Activated CD4-positive, CD25-positive, alpha-beta regulatory T cell treated with anti-CD3 and anti-CD28 coated beads, Interleukin-2, amount 50 U/mL, for 72 hours (primary cell): ENCODE results near the gene FRK.
"Not testable (repeated sequence)": the region's sequence is repeated elsewhere in the genome, so short reads cannot be mapped to it uniquely, and the experiment has no call there.

Experiments used
- DNase-seq: peaks from one replicate; pipeline ENCODE4 v3.0.0; 2021

FRK gene

DNA sequence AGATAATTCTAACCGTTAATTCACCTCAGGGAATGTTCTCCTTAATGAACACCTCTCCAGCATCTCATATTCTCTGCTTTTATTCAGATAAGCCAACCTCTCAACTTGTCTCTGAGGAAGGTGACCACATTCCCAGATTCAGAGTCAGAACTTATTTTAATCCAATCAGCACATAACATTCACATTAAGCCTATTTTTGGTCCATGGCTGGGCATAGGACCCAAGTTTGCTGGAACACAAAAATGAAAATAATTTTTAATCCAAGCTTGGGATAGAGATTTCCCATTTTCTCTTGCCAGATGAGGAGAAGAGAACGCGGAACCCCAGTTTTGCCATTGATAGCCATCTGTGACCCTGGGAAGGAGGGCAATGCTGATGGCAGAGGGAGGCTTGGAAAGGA is 126.5 kb downstream of the FRK start:
- no peak for DNase-seq

DNA sequence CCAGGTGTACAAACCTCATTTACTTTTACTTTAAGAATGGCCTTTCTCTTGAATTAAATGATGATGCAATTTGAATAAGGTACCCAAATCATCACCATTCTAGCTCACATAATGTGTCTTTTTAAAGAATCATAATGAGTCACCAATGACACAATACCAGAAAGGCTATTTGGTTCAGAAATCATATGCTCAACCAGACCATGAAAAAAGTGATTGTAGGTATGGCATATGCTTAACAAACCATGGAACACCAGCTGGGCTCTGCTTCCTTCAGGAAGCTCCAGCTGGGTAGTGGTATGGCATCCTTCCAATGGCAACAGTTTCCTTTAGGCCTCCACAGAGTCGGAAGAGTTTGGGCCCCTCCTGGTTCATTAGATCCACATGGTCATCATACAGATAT is 128.2 kb downstream of the FRK start:
- DNase-seq = no peak

DNA sequence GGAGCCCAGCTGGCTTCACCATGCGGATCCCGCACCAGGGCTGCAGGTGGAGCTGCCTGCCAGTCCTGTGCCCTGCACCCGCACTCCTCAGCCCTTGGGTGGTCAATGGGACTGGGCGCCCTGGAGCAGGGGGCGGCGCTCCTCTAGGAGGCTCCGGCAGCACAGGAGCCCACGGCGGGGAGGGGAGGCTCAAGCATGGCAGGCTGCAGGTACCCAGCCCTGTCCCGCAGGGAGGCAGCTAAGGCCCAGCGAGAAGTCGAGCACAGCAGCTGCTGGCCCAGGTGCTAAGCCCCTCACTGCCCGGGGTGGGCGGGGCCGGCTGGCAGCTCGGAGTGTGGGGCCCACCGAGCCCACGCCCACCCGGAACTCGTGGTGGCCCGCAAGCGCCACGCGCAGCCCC is 132.7 kb downstream of the FRK start:
- DNase-seq = not testable (repeated sequence)

DNA sequence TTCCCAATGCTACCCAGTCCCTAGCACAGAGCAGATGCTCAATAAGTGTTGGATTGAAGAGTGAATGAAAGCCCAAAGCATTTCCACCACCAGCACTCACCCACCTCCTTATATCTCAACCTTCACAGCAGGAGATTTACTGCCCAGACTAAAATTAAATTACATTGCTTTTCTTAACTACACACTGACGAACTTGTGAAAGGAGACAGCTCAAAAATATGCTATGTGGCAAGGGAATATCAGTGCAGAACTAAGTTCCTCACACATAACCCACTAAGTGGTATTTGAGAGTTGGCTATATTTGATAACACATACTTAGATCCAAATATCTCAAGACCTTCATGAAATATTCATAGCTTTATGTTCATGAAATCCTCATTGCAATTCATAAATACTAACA is 137.7 kb downstream of the FRK start:
- no peak for DNase-seq

DNA sequence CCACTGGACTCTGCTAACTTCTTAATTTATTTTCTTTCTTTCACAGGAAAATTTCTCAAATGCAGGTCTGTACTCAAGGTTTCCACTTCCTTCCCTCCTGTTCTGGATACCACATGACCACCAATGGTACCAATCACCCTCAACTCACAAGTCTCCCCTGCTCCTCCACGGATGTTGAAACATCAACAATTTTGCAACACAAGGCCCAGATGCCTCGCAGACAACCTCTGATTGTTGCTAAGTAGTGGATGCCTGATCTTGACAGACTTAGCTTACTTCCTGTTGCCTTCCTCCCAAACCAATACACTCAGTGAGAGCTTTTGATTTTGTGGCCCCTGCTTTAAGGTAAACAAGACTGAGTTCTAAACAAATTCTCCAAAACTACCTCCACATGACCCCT is 146.6 kb downstream of the FRK start:
- DNase-seq = no peak

DNA sequence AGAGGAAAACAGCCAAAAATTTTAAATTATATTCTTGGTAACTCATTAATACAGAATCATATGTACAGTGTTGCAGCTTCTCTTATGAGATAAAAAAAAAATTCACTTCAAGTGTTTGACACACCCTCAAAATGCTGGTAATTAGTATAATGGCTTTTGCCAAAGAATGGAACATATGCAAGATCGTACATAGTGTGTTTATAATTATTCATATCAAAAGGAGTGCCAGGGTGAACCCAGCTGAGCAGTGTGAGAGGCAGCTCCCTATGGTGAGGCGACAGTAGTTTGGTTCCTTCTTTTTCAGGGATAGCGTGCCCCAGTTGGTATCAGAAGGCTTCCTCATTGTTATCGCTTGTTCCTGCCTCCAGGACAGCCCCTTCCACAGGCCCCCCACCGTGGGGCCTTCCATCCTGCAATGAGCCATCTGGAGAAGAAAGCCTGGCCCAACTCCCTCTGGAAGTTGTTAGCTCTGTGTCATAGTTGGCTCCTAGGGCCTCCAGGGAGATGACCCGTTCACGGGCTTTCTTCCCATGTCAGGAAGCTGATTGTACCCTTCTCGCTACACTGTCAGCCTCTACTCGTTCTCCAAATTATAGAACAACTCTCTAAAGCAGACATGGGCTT is 150.7 kb downstream of the FRK start:
- DNase-seq = no peak

DNA sequence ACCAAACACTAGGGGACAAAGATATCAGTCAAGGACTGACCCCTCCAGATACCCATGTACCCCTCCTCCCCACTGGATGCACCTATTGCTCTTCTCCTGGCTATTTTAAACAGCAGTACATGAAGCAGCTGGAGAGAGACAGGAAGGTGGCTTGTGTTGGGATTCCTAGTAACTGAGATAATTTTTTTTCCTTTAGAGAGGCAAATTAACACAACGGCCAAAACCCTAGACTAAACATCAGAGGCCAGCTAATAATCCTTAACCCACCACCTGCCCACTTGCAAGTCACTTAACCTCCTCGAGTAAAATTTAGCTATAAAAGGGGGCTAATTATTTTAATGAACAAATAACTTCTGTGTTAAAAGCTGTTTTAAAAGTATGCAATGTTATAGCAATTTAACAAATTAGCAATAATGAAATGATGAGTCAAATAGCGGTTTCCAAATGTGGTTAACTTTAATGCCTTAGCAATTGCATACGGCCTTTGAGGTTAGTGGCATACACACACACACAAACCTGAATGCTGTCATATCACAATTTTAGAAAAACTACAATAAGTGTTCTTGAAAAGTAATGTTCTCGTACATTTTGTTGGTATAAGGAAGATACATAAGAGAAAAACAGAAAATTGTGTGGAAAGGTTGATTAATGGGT is 151.7 kb downstream of the FRK start:
- no peak for DNase-seq

DNA sequence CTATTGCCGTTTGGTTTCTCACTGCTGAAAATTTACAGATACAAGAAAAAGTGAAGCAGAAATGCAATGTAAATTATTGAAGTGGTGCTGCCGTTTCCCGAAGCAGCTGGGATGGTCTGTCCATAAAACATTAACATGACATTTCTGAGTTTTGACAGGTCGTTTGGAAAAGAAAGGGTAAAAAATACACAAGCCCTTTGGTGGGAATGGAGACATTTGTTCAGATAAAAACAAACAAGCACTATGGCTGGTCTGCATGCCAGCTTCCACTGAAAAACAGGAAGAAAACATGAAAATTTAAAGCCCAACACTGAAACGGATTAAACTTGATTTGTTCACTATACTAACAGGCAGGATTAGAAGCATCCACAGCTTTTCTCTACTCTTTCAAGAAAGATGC is 155.2 kb downstream of the FRK start:
- DNase-seq = no peak

DNA sequence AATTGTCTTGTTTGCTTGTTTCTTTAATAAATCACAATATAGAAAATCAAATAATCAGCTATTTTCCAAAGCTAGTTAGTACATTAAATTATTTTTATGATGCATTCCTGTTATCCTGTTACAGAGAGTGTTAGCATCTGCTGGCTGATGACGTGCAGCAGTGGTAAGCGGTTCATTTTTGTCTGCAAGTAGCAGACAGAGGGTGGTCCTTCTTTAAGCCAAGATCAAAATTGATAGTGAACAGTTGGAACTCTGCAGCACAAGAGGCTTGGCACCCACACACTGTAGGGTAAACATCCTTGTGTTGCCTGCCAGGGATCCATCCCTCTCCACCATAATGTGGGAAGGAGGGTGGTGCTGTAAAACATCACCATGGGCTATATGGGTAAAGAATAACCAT is 158.3 kb downstream of the FRK start:
- no peak for DNase-seq

DNA sequence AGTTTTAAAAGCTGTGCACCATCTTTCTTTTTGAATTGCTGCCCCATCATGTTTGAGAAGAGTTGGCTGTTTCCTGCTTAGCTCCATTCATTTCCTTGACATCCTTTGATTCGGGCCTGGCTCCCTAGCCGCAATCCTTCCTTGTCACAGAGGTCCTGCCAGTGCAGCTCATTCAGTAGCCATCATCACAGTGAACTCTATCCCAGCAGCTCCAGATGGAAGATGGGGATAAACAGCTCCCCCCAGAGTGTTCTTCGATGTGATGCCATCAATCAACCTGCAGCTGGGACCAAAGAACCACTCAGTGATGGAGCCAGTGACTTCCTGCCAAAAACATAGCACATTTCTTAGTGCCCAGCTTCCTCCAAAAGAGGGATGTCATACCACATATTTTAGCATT is 158.8 kb downstream of the FRK start:
- no peak for DNase-seq

DNA sequence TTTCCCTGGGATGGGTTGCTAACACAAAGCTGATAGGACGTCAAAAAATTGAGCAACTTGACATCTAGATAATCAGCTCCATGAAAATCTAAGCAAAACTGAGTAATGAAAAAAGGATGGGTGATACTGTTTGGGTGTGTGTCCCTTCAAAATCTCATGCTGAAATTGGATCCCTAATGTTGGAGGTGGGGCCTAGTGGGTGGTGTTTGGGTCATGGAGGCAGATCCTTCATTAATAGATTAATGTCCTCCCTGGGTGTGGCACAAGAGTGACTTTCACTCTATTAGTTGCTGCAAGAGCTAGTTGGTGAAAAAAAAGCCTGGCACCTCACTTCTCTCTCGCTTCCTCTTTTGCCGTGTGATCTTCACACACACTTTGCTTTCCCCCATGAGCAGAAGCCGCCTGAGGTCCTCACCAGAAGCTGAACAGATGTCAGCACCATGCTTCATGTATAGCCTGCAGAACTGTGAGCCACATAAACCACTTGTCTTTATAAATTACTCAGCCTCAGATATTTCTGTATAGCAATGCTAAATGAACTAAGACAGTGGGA is 160.9 kb downstream of the FRK start:
- DNase-seq = no peak

DNA sequence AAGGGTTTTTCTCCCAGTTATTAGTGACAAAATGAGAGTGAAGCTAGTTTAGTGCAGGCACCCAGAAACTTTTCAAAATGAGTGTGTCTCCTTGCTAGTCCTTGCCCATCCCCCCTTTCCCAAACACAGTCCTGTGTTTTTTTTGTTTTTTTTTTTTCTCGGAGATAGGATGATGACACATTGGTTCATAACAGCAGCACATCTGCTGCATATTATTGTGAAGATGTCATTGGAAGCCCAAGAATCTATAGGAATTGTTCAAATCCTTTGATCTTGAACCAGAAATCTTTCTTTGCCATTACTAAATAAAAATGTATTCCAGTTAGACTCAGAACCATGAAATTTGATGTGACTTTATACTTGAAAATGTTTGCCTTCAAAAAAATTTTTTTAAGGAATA is 162.4 kb downstream of the FRK start:
- DNase-seq = no peak

DNA sequence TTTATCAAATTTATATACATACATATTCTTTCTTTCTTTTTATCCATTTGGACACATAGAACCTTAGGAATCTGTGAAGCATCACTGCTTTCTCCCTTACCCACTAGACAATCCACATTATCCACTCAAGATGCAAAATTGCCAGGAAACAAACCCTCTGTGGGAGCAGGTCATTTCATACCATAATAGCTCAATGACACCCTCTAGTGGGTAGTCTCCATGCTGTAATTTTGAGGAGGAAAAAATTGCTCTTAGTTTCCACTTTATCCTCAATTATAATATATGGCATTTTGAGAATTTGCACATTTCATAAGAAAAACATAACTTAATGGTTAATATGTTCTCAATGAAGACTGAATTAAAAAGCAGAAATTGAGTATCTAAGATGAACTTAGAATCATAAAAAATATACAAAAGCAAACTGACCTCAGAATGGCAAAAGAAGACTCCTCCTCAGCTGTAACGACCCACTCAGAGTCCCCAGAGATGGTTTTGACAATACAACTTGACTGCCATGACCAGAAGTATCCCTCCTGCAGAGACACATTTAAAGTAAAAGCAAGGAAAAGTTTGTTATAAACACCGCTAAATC is 164.1 kb downstream of the FRK start:
- DNase-seq = no peak

DNA sequence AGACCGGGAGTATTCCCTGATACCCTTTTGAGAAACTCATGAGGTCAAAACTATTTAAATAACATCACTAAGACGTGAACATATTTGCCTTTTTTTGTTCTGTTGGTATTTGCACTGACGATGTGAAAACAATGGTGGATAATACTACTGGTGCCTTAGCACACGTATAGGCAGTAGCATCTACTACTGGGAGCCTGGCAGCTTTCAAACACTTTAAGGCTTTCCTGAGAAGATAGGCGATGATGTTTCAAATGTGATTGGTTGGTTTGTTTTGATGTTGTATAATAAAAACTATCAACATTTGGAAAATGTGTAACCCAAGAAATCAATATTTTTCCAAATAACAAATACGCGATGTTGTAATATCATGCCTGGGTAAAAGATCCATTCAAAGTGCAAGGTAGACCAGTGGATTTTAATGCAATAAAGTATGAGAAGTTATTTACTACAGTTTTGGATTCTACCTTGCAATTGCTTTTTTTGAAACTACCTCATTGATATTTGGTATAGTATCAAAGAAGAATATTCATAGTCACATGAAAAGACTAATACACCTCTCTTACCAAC is 166.2 kb downstream of the FRK start:
- DNase-seq = no peak

DNA sequence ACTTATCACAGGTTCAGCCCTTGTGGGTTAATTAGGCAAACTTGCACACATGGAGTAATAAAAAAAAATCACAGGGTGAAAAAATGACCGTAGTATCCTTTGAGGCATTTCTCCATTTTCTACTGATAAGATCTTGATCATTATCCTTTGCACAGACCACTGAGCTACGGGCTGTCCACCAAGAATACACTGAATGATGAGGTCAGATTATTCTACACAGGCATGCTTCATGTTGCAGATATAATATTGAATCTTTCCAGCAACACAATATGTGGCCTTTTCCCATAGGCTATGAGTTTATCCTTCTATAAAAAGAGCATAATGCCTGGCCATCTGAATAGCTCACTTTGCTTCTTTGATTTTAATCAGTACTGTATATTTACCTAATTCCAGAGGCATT is 168.9 kb downstream of the FRK start:
- no peak for DNase-seq

DNA sequence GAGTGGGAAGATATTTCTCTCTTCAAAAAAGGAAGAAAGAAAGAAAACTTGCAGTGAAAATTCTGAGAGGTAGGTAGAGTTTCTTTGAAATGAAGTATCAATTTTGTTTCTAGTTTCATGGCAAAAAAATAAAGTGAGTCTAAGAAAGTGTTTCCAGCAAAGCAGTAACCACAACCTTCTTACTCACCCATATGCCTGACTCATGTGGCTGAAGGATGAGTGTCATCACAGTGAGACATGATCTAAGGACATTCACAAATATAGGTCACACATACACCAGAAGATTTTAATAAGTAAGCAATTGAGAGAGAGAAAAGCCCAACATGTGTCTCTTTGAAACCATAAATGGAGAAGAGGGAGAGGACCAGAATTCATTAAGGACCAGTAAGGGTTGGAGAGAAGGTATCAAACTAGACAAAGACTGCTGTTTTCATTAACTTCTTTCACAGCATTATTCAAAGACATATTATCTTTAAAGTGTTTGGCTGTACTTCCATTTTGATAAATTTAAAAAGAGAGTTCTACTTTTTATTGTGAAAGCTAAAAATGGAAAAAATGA is 169.5 kb downstream of the FRK start:
- DNase-seq = no peak

DNA sequence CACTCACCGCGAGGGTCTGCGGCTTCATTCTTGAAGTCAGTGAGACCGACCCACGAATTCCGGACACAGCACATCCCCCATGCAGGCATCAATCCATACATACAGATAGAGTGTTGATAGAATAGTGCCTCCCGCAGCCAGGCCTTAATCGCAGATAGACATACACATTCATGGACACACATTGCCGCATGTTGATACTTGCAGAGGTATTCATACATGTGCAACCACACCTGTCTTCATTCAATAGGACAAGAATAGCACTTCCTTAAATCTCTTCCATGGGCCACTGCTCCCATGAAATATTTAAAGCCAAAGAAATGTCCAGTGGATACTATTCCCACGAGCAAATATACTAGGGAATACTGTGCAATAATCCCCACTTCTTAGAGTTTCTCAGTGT is 170.5 kb downstream of the FRK start:
- DNase-seq = no peak

DNA sequence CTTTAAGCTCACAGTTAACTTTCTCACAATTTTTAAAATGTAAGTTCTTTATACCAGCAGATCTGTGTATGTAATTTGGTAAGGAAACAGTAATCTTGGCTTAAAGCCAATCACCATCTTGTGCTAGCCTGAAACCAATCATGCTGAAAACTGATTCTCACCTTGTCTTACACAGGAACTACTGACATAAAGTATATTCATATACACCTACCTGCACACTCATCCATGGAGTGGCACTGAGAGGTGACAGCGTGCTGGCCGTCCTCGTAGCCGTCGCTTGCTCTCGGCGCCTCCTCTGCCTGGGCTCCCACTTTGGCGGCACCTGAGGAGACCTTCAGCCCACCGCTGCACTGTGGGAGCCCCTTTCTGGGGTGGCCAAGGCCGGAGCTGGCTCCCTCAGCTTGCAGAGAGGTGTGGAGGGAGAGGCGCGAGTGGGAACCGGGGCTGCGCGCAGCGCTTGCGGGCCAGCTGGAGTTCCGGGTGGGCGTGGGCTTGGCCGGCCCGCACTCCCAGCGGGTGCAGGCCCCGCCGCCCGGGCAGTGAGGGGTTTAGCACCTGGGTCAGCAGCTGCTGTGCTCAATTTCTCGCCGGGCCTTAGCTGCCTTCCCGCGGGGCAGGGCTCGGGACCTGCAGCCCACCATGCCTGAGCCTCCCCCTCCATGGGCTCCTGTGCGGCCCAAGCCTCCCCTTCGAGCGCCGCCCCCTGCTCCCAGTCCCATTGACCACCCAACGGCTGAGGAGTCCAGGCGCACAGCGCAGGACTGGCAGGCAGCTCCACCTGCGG is 171.8 kb downstream of the FRK start:
- not testable (repeated sequence) for DNase-seq

DNA sequence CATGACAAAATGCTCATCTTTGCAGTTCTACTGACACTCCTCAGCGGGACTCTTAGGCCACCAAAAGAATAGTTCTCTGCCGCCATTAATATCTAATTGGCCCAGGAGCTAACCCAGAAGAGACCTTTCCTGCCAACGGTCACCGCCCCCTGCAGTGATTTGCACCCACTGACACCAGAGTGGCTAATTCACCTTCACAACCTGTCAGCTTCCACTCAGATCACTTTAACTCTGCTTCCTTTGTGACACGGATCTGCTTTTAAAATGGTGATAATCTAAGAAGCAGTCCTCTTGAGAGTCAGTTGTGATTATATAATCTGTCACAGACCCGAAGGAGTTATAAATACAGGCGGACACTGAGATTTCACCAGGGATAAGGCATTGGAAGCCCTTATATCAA is 172.8 kb downstream of the FRK start:
- no peak for DNase-seq

DNA sequence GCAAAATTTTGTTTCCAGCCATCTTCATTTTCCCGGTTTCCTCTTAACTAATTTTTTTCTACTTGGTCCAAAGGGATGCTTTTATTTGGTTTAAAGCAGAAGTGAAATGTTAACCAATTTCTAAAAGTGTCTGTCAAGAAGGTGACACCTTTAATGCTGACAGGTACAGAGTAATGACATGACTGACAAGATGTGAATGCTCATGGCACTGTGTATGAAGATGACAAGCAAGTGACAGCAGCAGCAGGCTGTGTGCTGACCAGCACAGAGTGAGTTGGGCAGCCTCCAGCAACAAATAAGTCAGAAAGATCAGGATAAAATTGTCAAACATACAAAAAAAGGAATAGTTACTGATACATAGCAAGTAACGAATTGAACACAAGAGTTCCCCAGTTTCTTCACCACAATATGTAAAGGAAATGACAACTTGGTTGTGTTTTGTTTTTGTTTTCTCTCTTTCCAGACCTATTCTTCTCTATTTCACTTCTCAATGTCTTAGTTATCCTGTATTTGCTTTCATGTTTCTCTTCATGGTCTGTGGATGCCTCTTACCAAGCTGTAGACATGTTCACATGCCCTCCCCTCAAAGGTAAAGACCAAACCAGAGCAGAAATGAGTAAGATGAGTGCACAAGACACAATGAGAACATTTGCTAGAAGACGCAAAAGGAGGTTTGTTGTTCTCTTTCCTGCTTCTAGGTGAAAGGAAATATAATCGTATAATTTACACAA is 174.9 kb downstream of the FRK start:
- no peak for DNase-seq

DNA sequence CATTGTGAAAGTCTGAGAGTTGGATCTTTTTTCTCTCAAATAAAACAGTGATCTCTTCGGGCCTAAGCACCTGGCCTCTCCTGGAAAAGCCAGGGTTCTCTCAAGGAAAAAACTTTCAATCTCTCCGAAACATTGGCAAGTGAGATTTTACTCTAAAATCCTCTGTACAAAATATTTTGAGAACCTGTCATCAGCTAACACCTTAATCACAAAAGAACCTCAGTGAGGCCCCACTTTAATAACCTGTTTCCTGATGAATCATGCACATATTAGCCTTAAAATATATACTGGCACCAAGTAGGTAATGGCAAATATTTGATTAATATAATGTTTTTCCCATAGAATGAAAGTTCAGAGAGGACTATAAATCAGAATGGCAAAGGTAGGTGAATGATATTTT is 177.9 kb downstream of the FRK start:
- no peak for DNase-seq

DNA sequence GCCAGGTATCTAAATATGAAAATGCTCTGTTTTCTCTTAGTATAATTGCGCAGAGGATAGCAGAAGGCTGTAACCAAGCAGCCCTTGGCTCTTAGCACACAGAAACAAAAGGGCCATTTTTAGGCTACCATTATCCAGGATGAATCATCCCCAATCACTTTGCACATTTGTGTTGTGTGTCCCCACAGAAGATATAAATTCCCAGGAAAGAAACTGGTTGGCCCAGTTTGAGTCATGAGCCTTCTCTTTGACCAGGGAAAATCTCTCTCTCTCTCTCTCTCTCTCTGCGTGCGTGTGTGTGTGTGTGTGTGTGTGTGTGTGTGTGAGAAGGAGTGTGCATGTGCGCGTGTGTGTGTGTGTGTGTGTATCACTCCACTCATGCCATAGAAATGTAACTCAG is 178.5 kb downstream of the FRK start:
- no peak for DNase-seq
